K562 (cell line): ENCODE results near the gene RBM19. TPM values are rescaled to one million over a fixed set of nuclear protein-coding genes. Genes with fewer than 3 reads are reported as not detected.

ENCODE experiments used
- ATAC-seq: fragments of 200-7000 bp; cut with Tn5 transposase; 3 replicates; pipeline ENCODE4 v1.9.1; 2020; ENCODE audit warnings: moderate library complexity
- BruUV-seq: library from RNA; stranded (reverse); fragments of 400-500 nt; replicated peaks from 2 replicates; lab custom pipeline; 2021; lab: Mats Ljungman, UMichigan
- CTCF ChIA-PET: fragments of 300-600 bp; formaldehyde crosslinking; extraction: SDS; loops from one replicate; lab custom pipeline; 2021; ENCODE audit warnings: low intra/inter-chr PET ratio; lab: Yijun Ruan, JAX
- POLR2A ChIA-PET: fragments of 300-600, 350-650 bp; sonication (Branson Sonifier 250); formaldehyde crosslinking; extraction: SDS; loops from one replicate; lab custom pipeline; 2021; ENCODE audit warnings: antibody characterized with exemption, inconsistent platforms; lab: Yijun Ruan, JAX
- DNase-seq, 4 experiments: peaks; one replicate each; pipeline versions ENCODE4 v3.0.0 to v3.0.0-alpha.2; 2011 to 2018; ENCODE audit warnings: low spot score in 3 of 4, mixed read lengths in 3 of 4; ENCODE audit errors: extremely low read depth in 1 of 4
- FAIRE-seq: peaks from 2 replicates; lab custom pipeline; 2011; peaks lifted over from hg19 to GRCh38; lab: Jason Lieb, UNC
- H2AFZ ChIP-seq: 2 replicates; pipeline ENCODE4 v1.6.0; 2011; ENCODE audit warnings: low read depth, low read length, control low read depth, inconsistent platforms
- H3K27ac ChIP-seq: fragments of 200-600 bp; 3 replicates; pipeline ENCODE4 v1.8.0; 2011; ENCODE audit warnings: low read depth, mild to moderate bottlenecking, control low read depth, inconsistent platforms, low read length, moderate library complexity, mixed read lengths; ENCODE audit errors: extremely low read depth
- H3K27me3 ChIP-seq, 2 experiments: fragments of 300-600 bp in 1 of 2; 2 replicates in 1 of 2; 3 replicates in 1 of 2; pipeline versions ENCODE4 v1.6.0 to v1.8.0; 2011; ENCODE audit warnings: inconsistent platforms in 2 of 2, low read length in 2 of 2, mild to moderate bottlenecking in 1 of 2, mixed read lengths in 1 of 2, moderate library complexity in 1 of 2; ENCODE audit not compliant: control insufficient read depth in 2 of 2, insufficient read depth in 2 of 2
- H3K36me3 ChIP-seq: fragments of 300-600 bp; 3 replicates; pipeline ENCODE4 v1.8.0; 2011; ENCODE audit warnings: mild to moderate bottlenecking, low read length, inconsistent platforms; ENCODE audit not compliant: control insufficient read depth, insufficient read depth
- H3K4me1 ChIP-seq, 2 experiments: fragments of 200-600 bp in 1 of 2; replicated peaks in 1 of 2; 2 replicates in 1 of 2; 3 replicates in 1 of 2; pipeline versions ENCODE4 v1.5.1 to v1.8.0; 2011; ENCODE audit warnings: inconsistent platforms in 2 of 2, low read length in 2 of 2, mild to moderate bottlenecking in 1 of 2, mixed read lengths in 1 of 2, moderate library complexity in 1 of 2; ENCODE audit not compliant: control insufficient read depth in 2 of 2, insufficient read depth in 2 of 2
- H3K4me2 ChIP-seq: 2 replicates; pipeline ENCODE4 v1.6.1; 2011; ENCODE audit warnings: low read length, control low read depth, inconsistent platforms, mixed read lengths; ENCODE audit not compliant: insufficient read depth
- H3K4me3 ChIP-seq: fragments of 200-600 bp; sonication (generic), shearing (Covaris generic); 2 replicates; pipeline ENCODE4 v1.5.1; 2016; ENCODE audit warnings: control low read depth, inconsistent platforms
- H3K79me2 ChIP-seq: fragments of 200-600 bp; 3 replicates; pipeline ENCODE4 v1.8.0; 2011; ENCODE audit warnings: low read length, inconsistent platforms; ENCODE audit not compliant: control insufficient read depth, insufficient read depth
- H3K9ac ChIP-seq, 2 experiments: 2 replicates each; pipeline versions ENCODE4 v1.6.0 to v1.6.1; 2011; ENCODE audit warnings: low read depth in 2 of 2, low read length in 2 of 2, control low read depth in 1 of 2, inconsistent platforms in 1 of 2, mild to moderate bottlenecking in 1 of 2, mixed read lengths in 1 of 2; ENCODE audit not compliant: insufficient read depth in 1 of 2
- H3K9me1 ChIP-seq: one replicate; pipeline ENCODE4 v1.6.0; 2011; ENCODE audit warnings: inconsistent platforms, mild to moderate bottlenecking, low read length, moderate library complexity; ENCODE audit not compliant: control insufficient read depth, insufficient read depth
- H3K9me3 ChIP-seq: replicated peaks from 2 replicates; pipeline ENCODE4 v1.5.1; 2011; ENCODE audit warnings: low read depth, low read length, inconsistent platforms; ENCODE audit not compliant: control insufficient read depth, insufficient read depth
- H4K20me1 ChIP-seq: replicated peaks from 2 replicates; pipeline ENCODE4 v1.6.1; 2011; ENCODE audit warnings: low read length, inconsistent platforms, mixed read lengths; ENCODE audit not compliant: control insufficient read depth, insufficient read depth
- PBX2 ChIP-seq, 2 experiments: IDR thresholded peaks in 1 of 2; conservative IDR thresholded peaks in 1 of 2; 2 replicates each; pipeline ENCODE4 v1.6.1; 2016; ENCODE audit warnings: low read depth in 2 of 2, mild to moderate bottlenecking in 1 of 2, missing compliant biosample characterization in 1 of 2, missing genetic modification characterization in 1 of 2, moderate library complexity in 1 of 2
- RAD51 ChIP-seq: fragments of 450-650 bp; IDR thresholded peaks from 2 replicates; pipeline ENCODE4 v1.7.1; 2016; ENCODE audit warnings: low read depth, mild to moderate bottlenecking, borderline replicate concordance
- USF2 ChIP-seq: sonication (generic); formaldehyde crosslinking; IDR thresholded peaks from 2 replicates; pipeline ENCODE4 v1.5.0; 2020; ENCODE audit warnings: missing genetic modification reagents
- ZFX ChIP-seq: sonication (generic); formaldehyde crosslinking; IDR thresholded peaks from 2 replicates; pipeline ENCODE4 v1.8.0; 2022; ENCODE audit warnings: mild to moderate bottlenecking, missing genetic modification reagents, moderate library complexity
- WGBS: fragments of 100-300 bp; shearing (Covaris generic); methylation state at CpG from one replicate; pipeline ENCODE4 v1.1.6; 2016; ENCODE audit warnings: low coverage, mixed read lengths; ENCODE audit not compliant: insufficient coverage; ENCODE audit errors: missing lambda C conversion rate; 5-methylcytosine and 5-hydroxymethylcytosine counted together
- in situ Hi-C: fragments of 300-500 bp; cut with MboI; formaldehyde crosslinking; loops from 4 replicates; pipeline ENCODE4 v1.15.0; 2018; ENCODE audit warnings: inconsistent platforms, mixed read lengths
- intact Hi-C: fragments of 100-400 bp; cut with micrococcal nuclease; formaldehyde crosslinking; loops from 2 replicates; pipeline ENCODE4 v1.14.2; 2022
- polyA plus RNA-seq, 8 experiments: library from polyadenylated mRNA; depleted of rRNA in 4 of 8; stranded (reverse) in 5 of 8; unstranded in 3 of 8; fragments of >200 nt; fragmentation: Nextera tagmentation in 2 of 8; fragmentation: Illumina TruSeq in 1 of 8; extraction: Ambion mirVana in 2 of 8; extraction: Trizol in 1 of 8; gene quantifications; 2 replicates each; pipeline versions ENCODE4 v1.2.1 to v1.2.3, GENCODE V29; 2011 to 2014; ENCODE audit warnings: inconsistent platforms in 1 of 8, missing spikeins in 1 of 8
- total RNA-seq, 7 experiments: library from RNA; depleted of rRNA in 6 of 7; stranded (reverse); fragments of >200 nt in 6 of 7; fragmentation: Illumina TruSeq in 2 of 7; extraction: Trizol in 2 of 7; gene quantifications; 2 replicates each; pipeline versions ENCODE4 v1.2.1 to v1.2.3, GENCODE V29; 2011 to 2021; ENCODE audit warnings: low replicate concordance in 1 of 7

Gene RBM19
- total and polyA plus RNA-seq, 9 of the 15 experiments (the other 6 are each of a cell fraction or from before 2014, with no cell fraction given): 16.0 to 58.4 (median 37.9) TPM

- TF ChIP-seq PBX2 (CRISPR knock-in tag; IDR thresholded peaks at IDR 0.05; ENCODE audit: low read depth) (no peak), PBX2 (tag; conservative IDR thresholded peaks at IDR 0.05; ENCODE audit: low read depth) (no peak)
Measured at GRCh38 chr12:113803759-113804140, 162.4 kb downstream of the RBM19 start (continued).

- peaks cover 2 to 15% of the 10 kb centered on the region in 2 experiments; a peak in 4 of 5 replicates for H3K27me3 ChIP-seq
- H3K4me1 ChIP-seq: peaks cover 4 to 12% of the 10 kb centered on the region in 2 experiments; a peak in 4 of 5 replicates
- intact Hi-C loops (no loop called here), in situ Hi-C loops (no loop called here)
- 0 out of 2 replicates have a peak, but pooled peaks have one; percentile 19 for TF ChIP-seq RAD51
- TF ChIP-seq USF2: peak; percentile 31
- no peak for TF ChIP-seq ZFX (CRISPR knock-in tag)
- peaks cover 6% of the 10 kb centered on the region for H4K20me1 ChIP-seq
- DNase-seq: no peak
- no peak for ATAC-seq
- H3K9me3 ChIP-seq: no peaks in the 10 kb centered on the region
- POLR2A ChIA-PET: no interaction called here
- no peak overlapping the region for H3K27ac ChIP-seq
- BruUV-seq: no TSS peak
- H3K9ac ChIP-seq: no peak overlapping the region
- WGBS: 26% methylated on average over 17 of the region's 22 CpGs
- no peak overlapping the region for H2AFZ ChIP-seq
- H3K4me2 ChIP-seq: no peak overlapping the region
- H3K79me2 ChIP-seq: no peaks in the 10 kb centered on the region
- no peak for FAIRE-seq
- no peaks in the 10 kb centered on the region for H3K36me3 ChIP-seq
- H3K4me3 ChIP-seq: no peak overlapping the region
- CTCF ChIA-PET: no interaction called here
- no peaks in the 10 kb centered on the region for H3K9me1 ChIP-seq
Measured at GRCh38 chr12:113802966-113803758, 163.0 kb downstream of the RBM19 start.
